NB4 (cell line): Measurements from ENCODE around the gene SP2.

Experiments
- DNase-seq: peaks from one replicate; pipeline ENCODE4 v3.0.0; 2010; ENCODE audit warnings: low read depth
- H3K4me3 ChIP-seq: one replicate; pipeline ENCODE4 v1.5.1; 2011; ENCODE audit warnings: mild to moderate bottlenecking, low read depth, low read length, moderate library complexity
- MYC ChIP-seq: IDR thresholded peaks from 2 replicates; pipeline ENCODE4 v1.6.1; 2011; ENCODE audit warnings: low read depth, low read length
- POLR2A ChIP-seq: IDR thresholded peaks from 2 replicates; pipeline ENCODE4 v1.6.1; 2011; ENCODE audit warnings: mild to moderate bottlenecking; ENCODE audit not compliant: insufficient read length; ENCODE audit errors: extremely low read depth
- TF ChIP-seq, protein P1 (sequence below): IDR thresholded peaks from 2 replicates; pipeline ENCODE4 v1.6.1; 2011; ENCODE audit warnings: low read depth, low read length
- TF ChIP-seq, protein P2 (sequence below): IDR thresholded peaks from one replicate; pipeline ENCODE4 v1.5.1; 2012; ENCODE audit warnings: low read depth, low read length

SP2 gene

DNA sequence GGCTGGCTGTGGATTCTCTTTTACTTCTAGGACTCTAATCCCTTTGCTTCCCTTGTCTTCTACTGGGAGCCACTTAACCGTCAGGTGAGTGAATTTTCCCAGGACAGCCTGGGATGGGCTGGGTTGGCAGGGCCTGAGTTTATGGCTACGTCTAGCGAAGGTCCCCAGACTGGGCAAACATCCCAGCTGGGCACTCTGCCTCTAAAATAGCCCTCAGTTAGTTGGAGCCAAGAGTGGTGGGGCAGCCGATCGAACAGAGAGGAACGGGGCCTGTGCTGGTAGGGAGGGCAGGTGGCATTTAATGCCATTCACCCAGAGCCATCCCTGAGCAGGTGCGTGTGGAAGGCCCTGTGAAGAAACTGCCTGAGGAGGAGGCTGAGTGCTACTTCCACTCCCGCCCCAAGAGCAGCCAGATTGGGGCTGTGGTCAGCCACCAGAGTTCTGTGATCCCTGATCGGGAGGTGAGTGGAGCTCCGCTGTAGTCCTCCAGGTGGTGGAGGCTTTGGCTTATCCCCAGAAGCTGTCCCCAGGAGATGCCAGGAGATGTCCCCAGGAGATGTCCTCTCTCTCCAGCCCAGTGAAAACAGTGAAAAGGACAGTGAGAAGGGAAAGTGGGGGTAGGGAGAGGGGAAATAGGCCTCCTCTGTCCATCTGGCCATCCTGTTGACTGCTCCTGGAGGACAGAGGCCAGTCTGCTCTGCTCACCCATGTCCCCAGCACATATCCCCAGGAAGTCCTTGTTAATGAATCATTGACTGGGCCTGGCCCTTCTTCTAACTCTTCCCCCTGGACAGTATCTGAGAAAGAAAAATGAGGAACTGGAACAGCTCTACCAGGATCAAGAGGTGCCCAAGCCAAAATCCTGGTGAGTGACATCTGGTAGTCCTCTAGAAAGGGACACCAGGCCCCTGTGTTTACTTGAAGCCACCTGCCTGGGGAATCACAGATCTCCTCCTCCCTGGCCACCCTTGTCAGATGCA is 49.8 kb downstream of the SP2 start:
- TF ChIP-seq POLR2A (no peak), MYC (no peak)
- TF ChIP-seq, protein P1, sequence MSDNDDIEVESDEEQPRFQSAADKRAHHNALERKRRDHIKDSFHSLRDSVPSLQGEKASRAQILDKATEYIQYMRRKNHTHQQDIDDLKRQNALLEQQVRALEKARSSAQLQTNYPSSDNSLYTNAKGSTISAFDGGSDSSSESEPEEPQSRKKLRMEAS, result no peak
- TF ChIP-seq, protein P2, sequence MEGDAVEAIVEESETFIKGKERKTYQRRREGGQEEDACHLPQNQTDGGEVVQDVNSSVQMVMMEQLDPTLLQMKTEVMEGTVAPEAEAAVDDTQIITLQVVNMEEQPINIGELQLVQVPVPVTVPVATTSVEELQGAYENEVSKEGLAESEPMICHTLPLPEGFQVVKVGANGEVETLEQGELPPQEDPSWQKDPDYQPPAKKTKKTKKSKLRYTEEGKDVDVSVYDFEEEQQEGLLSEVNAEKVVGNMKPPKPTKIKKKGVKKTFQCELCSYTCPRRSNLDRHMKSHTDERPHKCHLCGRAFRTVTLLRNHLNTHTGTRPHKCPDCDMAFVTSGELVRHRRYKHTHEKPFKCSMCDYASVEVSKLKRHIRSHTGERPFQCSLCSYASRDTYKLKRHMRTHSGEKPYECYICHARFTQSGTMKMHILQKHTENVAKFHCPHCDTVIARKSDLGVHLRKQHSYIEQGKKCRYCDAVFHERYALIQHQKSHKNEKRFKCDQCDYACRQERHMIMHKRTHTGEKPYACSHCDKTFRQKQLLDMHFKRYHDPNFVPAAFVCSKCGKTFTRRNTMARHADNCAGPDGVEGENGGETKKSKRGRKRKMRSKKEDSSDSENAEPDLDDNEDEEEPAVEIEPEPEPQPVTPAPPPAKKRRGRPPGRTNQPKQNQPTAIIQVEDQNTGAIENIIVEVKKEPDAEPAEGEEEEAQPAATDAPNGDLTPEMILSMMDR, result no peak
- no peak for DNase-seq
- H3K4me3 ChIP-seq, result no peak overlapping the region

GRCh38 chr17:47946516-47946915 is 50.5 kb downstream of the SP2 start:
- DNase-seq, result no peak
- H3K4me3 ChIP-seq, result no peak overlapping the region
- TF ChIP-seq, protein P1, result no peak
- TF ChIP-seq POLR2A, result no peak

GRCh38 chr17:47946929-47947397 is 50.9 kb downstream of the SP2 start:
- no peak overlapping the region for H3K4me3 ChIP-seq
- peak; percentile 78 for DNase-seq
- TF ChIP-seq POLR2A, result no peak
- TF ChIP-seq MYC, result peak; percentile 62; the same call in 1 of the 2 replicates
- TF ChIP-seq, protein P2, result peak; percentile 77
- TF ChIP-seq, protein P1, result peak; percentile 58; the same call in 1 of the 2 replicates

- no peak overlapping the region for H3K4me3 ChIP-seq
- no peak for DNase-seq
- TF ChIP-seq, protein P1, result no peak
- TF ChIP-seq POLR2A (no peak), MYC (no peak)
- TF ChIP-seq, protein P2, result no peak
Observed at GRCh38 chr17:47948706-47949196, 52.7 kb downstream of the SP2 start.

- DNase-seq, result peak; percentile 85
- H3K4me3 ChIP-seq, result no peak overlapping the region
- TF ChIP-seq, protein P1, result no peak
- TF ChIP-seq MYC, result no peak
- TF ChIP-seq, protein P2, result peak; percentile 88
- TF ChIP-seq POLR2A, result no peak
Observed at GRCh38 chr17:47949197-47949759, 53.2 kb downstream of the SP2 start.

GRCh38 chr17:47949946-47950345 is 53.9 kb downstream of the SP2 start:
- TF ChIP-seq, protein P2, result no peak
- TF ChIP-seq POLR2A (no peak), MYC (no peak)
- TF ChIP-seq, protein P1, result no peak
- no peak for DNase-seq
- no peak overlapping the region for H3K4me3 ChIP-seq
